NCI-H2029 treated with DMSO at 0.1 percent for 48 hours (cell line): ENCODE data around the gene TIGAR.

ENCODE experiments used
- DNase-seq: peaks from one replicate; lab custom pipeline; 2025; lab: John Stamatoyannopoulos, UW

Gene TIGAR

GRCh38 chr12:4282892-4283511 lies 38.0 kb upstream of the TIGAR start:
- DNase-seq = no peak

GRCh38 chr12:4283512-4284255 lies 37.3 kb upstream of the TIGAR start:
- DNase-seq = no peak

- DNase-seq = no peak
These were observed 36.7 kb upstream of the TIGAR start for GRCh38 chr12:4284306-4284705.

- DNase-seq = no peak
These were observed 35.9 kb upstream of the TIGAR start for GRCh38 chr12:4285070-4285469.

GRCh38 chr12:4286228-4286627 lies 34.8 kb upstream of the TIGAR start:
- DNase-seq = no peak

- no peak for DNase-seq
These were observed 34.2 kb upstream of the TIGAR start for GRCh38 chr12:4286771-4287317.

GRCh38 chr12:4287325-4288211 lies 33.4 kb upstream of the TIGAR start:
- no peak for DNase-seq

- DNase-seq = no peak
These were observed 32.5 kb upstream of the TIGAR start for GRCh38 chr12:4288296-4289131.

- DNase-seq = no peak
These were observed 31.7 kb upstream of the TIGAR start for GRCh38 chr12:4289231-4289878.

GRCh38 chr12:4289998-4290790 lies 30.8 kb upstream of the TIGAR start:
- no peak for DNase-seq

GRCh38 chr12:4292341-4293073 lies 28.5 kb upstream of the TIGAR start:
- DNase-seq = no peak

GRCh38 chr12:4293299-4293965 lies 27.6 kb upstream of the TIGAR start:
- DNase-seq = no peak

- DNase-seq = no peak
These were observed 27.0 kb upstream of the TIGAR start for GRCh38 chr12:4293966-4294505.

- no peak for DNase-seq
These were observed 24.3 kb upstream of the TIGAR start for GRCh38 chr12:4296751-4297150.

GRCh38 chr12:4297617-4298016 lies 23.4 kb upstream of the TIGAR start:
- DNase-seq = no peak

- no peak for DNase-seq
These were observed 20.1 kb upstream of the TIGAR start for GRCh38 chr12:4300883-4301282.

- no peak for DNase-seq
These were observed 19.0 kb upstream of the TIGAR start for GRCh38 chr12:4301932-4302501.

- no peak for DNase-seq
These were observed 18.1 kb upstream of the TIGAR start for GRCh38 chr12:4302881-4303280.
